CD14-positive monocyte (primary cell): ENCODE measurements around the gene ST6GALNAC2. TPM values are rescaled to one million over a fixed set of nuclear protein-coding genes. Genes with fewer than 3 reads are reported as not detected.

Experiments used
- DNase-seq, 3 donors: peaks; one replicate each; pipeline ENCODE4 v3.0.0-alpha.2; 2011 to 2022
- H2AFZ ChIP-seq: 2 replicates; pipeline ENCODE4 v1.6.0; 2012; ENCODE audit warnings: mild to moderate bottlenecking, low read depth, low read length, inconsistent platforms; ENCODE audit not compliant: insufficient read depth, poor library complexity, severe bottlenecking
- H3K27ac ChIP-seq, 2 donors: 1 replicate in 1 of 2; 2 replicates in 1 of 2; pipeline ENCODE4 v1.5.1; 2012 to 2013; ENCODE audit warnings: low read length in 2 of 2, control low read depth in 1 of 2, inconsistent platforms in 1 of 2, low read depth in 1 of 2, mild to moderate bottlenecking in 1 of 2
- H3K27me3 ChIP-seq, 2 donors: one replicate each; pipeline versions ENCODE4 v1.6.0 to v1.6.1; 2011 to 2013; ENCODE audit warnings: low read length in 2 of 2; ENCODE audit not compliant: control insufficient read depth in 2 of 2, insufficient read depth in 2 of 2
- H3K36me3 ChIP-seq, 2 donors: replicated peaks in 1 of 2; 1 replicate in 1 of 2; 2 replicates in 1 of 2; pipeline versions ENCODE4 v1.5.1 to v1.6.1; 2012 to 2013; ENCODE audit warnings: low read length in 2 of 2, control low read depth in 1 of 2, inconsistent platforms in 1 of 2, mild to moderate bottlenecking in 1 of 2; ENCODE audit not compliant: insufficient read depth in 2 of 2, control insufficient read depth in 1 of 2
- H3K4me1 ChIP-seq, 2 donors: 1 replicate in 1 of 2; 2 replicates in 1 of 2; pipeline versions ENCODE4 v1.5.1 to v1.6.1; 2012 to 2013; ENCODE audit warnings: low read length in 2 of 2, control low read depth in 1 of 2, inconsistent platforms in 1 of 2, mild to moderate bottlenecking in 1 of 2, moderate library complexity in 1 of 2; ENCODE audit not compliant: insufficient read depth in 2 of 2, control insufficient read depth in 1 of 2
- H3K4me2 ChIP-seq: replicated peaks from 2 replicates; pipeline ENCODE3; 2012; ENCODE audit warnings: low read length, moderate library complexity, mild to moderate bottlenecking; ENCODE audit not compliant: poor library complexity, severe bottlenecking; ENCODE audit errors: extremely low read depth
- H3K4me3 ChIP-seq, 3 experiments: fragments of 200-600 bp in 1 of 3; sonication (generic) in 1 of 3; replicated peaks in 1 of 3; 1 replicate in 2 of 3; 2 replicates in 1 of 3; pipeline ENCODE4 v1.5.1; 2011 to 2013; ENCODE audit warnings: low read length in 3 of 3, mild to moderate bottlenecking in 3 of 3, control low read depth in 2 of 3, low read depth in 2 of 3, inconsistent platforms in 1 of 3, moderate library complexity in 1 of 3
- H3K79me2 ChIP-seq: 2 replicates; pipeline ENCODE4 v1.6.0; 2012; ENCODE audit warnings: mild to moderate bottlenecking, control low read depth, inconsistent platforms, low read length, moderate library complexity; ENCODE audit not compliant: insufficient read depth
- H3K9ac ChIP-seq: 2 replicates; pipeline ENCODE4 v1.6.0; 2017; ENCODE audit warnings: low read length, mild to moderate bottlenecking; ENCODE audit not compliant: insufficient read depth, poor library complexity, severe bottlenecking
- H3K9me3 ChIP-seq, 2 donors: replicated peaks in 1 of 2; 1 replicate in 1 of 2; 2 replicates in 1 of 2; pipeline versions ENCODE4 v1.5.1 to v1.6.1; 2012 to 2013; ENCODE audit warnings: low read length in 2 of 2, control low read depth in 1 of 2; ENCODE audit not compliant: control insufficient read depth in 1 of 2, insufficient read depth in 1 of 2
- H4K20me1 ChIP-seq: 2 replicates; pipeline ENCODE4 v1.6.0; 2012; ENCODE audit warnings: mild to moderate bottlenecking, low read length, control low read depth, moderate library complexity; ENCODE audit not compliant: insufficient read depth
- H3K27ac Mint-ChIP-seq, 7 donors: one replicate each; pipeline ENCODE4 v1.8.0; 2020; ENCODE audit warnings: mild to moderate bottlenecking in 7 of 7, mixed read lengths in 7 of 7, moderate library complexity in 6 of 7, inconsistent platforms in 2 of 7
- H3K27me3 Mint-ChIP-seq, 3 donors: one replicate each; pipeline ENCODE4 v1.8.0; 2021 to 2022; ENCODE audit warnings: low read depth in 3 of 3, mild to moderate bottlenecking in 3 of 3, mixed read lengths in 3 of 3, moderate library complexity in 3 of 3, inconsistent platforms in 1 of 3
- H3K36me3 Mint-ChIP-seq, 2 donors: one replicate each; pipeline ENCODE4 v1.8.0; 2020; ENCODE audit warnings: mixed read lengths in 2 of 2, inconsistent platforms in 1 of 2, mild to moderate bottlenecking in 1 of 2
- H3K4me1 Mint-ChIP-seq: one replicate; pipeline ENCODE4 v1.8.0; 2020; ENCODE audit warnings: mild to moderate bottlenecking, mixed read lengths
- H3K4me3 Mint-ChIP-seq, 2 donors: one replicate each; pipeline ENCODE4 v1.8.0; 2020; ENCODE audit warnings: mild to moderate bottlenecking in 2 of 2, mixed read lengths in 2 of 2, moderate library complexity in 1 of 2
- H3K9me3 Mint-ChIP-seq, 7 donors: one replicate each; pipeline ENCODE4 v1.8.0; 2020 to 2022; ENCODE audit warnings: mixed read lengths in 7 of 7, mild to moderate bottlenecking in 6 of 7, moderate library complexity in 6 of 7, inconsistent platforms in 2 of 7
- CTCF ChIP-seq: fragments of 200-600 bp; IDR thresholded peaks from one replicate; pipeline ENCODE4 v1.8.0; 2022; ENCODE audit warnings: antibody characterized with exemption, mild to moderate bottlenecking
- WGBS: methylation state at CpG from one replicate; pipeline ENCODE4 v1.1.5; 2013; ENCODE audit warnings: missing lambda C conversion rate; ENCODE audit not compliant: insufficient coverage; 5-methylcytosine and 5-hydroxymethylcytosine counted together
- intact Hi-C, 2 donors: fragments of 100-400 bp; cut with micrococcal nuclease; formaldehyde crosslinking; loops; one replicate each; pipeline versions ENCODE4 v1.15.0 to v1.15.1; 2023
- polyA plus RNA-seq, 3 donors: library from polyadenylated mRNA; depleted of rRNA in 1 of 3; unstranded in 2 of 3; stranded (reverse) in 1 of 3; fragments of 300-500 nt in 2 of 3; fragments of >200 nt in 1 of 3; fragmentation: Illumina TruSeq in 2 of 3; gene quantifications; 1 replicate in 2 of 3; 2 replicates in 1 of 3; pipeline ENCODE4 v1.2.3, GENCODE V29; 2012 to 2021

Gene ST6GALNAC2
- polyA plus RNA-seq, 3 donors = 8.3 to 11.8 (median 11.8) TPM

DNA sequence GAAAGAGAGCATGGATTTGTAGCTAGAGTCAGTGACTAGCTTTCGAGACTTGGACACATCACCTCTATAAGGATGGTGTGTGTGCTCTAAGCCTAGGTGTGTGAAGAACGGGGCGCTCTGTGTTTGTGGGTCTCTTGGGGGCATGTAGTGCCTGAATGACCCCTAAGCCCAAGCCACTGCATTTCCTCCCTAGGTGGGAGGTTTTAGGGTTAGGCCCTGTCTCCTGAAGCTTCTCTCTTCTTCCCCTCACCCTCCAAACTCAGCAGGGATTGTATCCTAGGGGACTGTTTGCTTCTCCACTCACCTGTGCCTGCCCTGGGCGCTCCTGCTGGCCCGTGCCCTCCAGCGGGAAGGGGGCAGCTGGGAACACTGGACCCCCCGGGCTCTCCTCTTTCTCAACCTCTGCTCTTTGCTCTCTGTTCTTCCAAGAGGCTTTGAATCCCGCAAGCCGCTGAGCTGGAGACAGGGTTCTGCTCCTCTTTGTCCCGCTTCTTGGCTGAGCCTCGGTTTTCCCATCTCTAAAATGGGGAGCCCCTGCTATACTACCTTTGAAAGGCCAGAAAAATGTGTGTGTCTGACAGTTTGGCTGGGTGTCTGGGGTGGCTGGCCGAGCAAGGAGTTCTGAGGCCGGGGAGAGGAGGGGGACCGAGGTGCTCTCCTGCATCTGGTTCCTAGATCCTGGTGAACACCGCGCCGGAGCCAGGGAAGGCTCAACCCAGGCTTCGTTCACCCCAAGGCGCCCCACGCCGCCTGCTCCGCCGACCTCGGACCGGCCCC is 49.0 kb downstream of the ST6GALNAC2 start:
- H3K27ac ChIP-seq = no peak overlapping the region
- H4K20me1 ChIP-seq = no peaks in the 10 kb centered on the region
- H3K9ac ChIP-seq = no peak overlapping the region
- H3K27me3 ChIP-seq = peaks cover 23 to 35% of the 10 kb centered on the region in 2 donors
- H3K79me2 ChIP-seq = no peaks in the 10 kb centered on the region
- H3K4me2 ChIP-seq = no peak overlapping the region
- peaks cover 13 to 20% of the 10 kb centered on the region in 2 donors for H3K4me1 ChIP-seq
- H3K36me3 ChIP-seq = no peaks in the 10 kb centered on the region
- DNase-seq = no peak
- peaks cover 0 to 12% of the 10 kb centered on the region in 2 donors for H3K9me3 ChIP-seq
- no peak overlapping the region for H3K4me3 ChIP-seq
- no peak overlapping the region for H2AFZ ChIP-seq
- peaks cover 52 to 62% (median 56%) of the 10 kb centered on the region in 3 donors for H3K27me3 Mint-ChIP-seq
- no peak overlapping the region for H3K27ac Mint-ChIP-seq
- peaks cover 3 to 8% of the 10 kb centered on the region in 2 donors for H3K36me3 Mint-ChIP-seq
- H3K4me3 Mint-ChIP-seq = peak overlapping the region in 1 of 2 donors; percentile 82
- peaks cover 10% of the 10 kb centered on the region for H3K4me1 Mint-ChIP-seq
- 71% methylated on average over 21 of the region's 25 CpGs for WGBS
- peaks cover 0 to 6% (median 4%) of the 10 kb centered on the region in 7 donors for H3K9me3 Mint-ChIP-seq
- TF ChIP-seq CTCF = no peak
- intact Hi-C loops = no loop called here

- WGBS = 90% methylated on average over 15 of the region's 19 CpGs
- TF ChIP-seq CTCF = no peak
- intact Hi-C loops = no loop called here
- peaks cover 0 to 6% (median 4%) of the 10 kb centered on the region in 7 donors for H3K9me3 Mint-ChIP-seq
- no peak for DNase-seq
- peaks cover 3 to 8% of the 10 kb centered on the region in 2 donors for H3K36me3 Mint-ChIP-seq
- H3K4me2 ChIP-seq = no peak overlapping the region
- H2AFZ ChIP-seq = no peak overlapping the region
- H3K9ac ChIP-seq = no peak overlapping the region
- peak overlapping the region in 1 of 2 donors; percentile 82 for H3K4me3 Mint-ChIP-seq
- no peaks in the 10 kb centered on the region for H3K79me2 ChIP-seq
- H4K20me1 ChIP-seq = no peaks in the 10 kb centered on the region
- no peak overlapping the region for H3K27ac Mint-ChIP-seq
- H3K36me3 ChIP-seq = no peaks in the 10 kb centered on the region
- no peak overlapping the region for H3K4me3 ChIP-seq
- peaks cover 0 to 12% of the 10 kb centered on the region in 2 donors for H3K9me3 ChIP-seq
- H3K27me3 Mint-ChIP-seq = peaks cover 51 to 60% (median 52%) of the 10 kb centered on the region in 3 donors
- H3K27me3 ChIP-seq = peaks cover 23 to 35% of the 10 kb centered on the region in 2 donors
- peaks cover 8% of the 10 kb centered on the region for H3K4me1 Mint-ChIP-seq
- peaks cover 11 to 19% of the 10 kb centered on the region in 2 donors for H3K4me1 ChIP-seq
- no peak overlapping the region for H3K27ac ChIP-seq
These were observed 49.7 kb downstream of the ST6GALNAC2 start for GRCh38 chr17:76535788-76536510.
